ENCODE results near the gene ZNF335.

- TF ChIP-seq CTCF (IDR thresholded peaks at IDR 0.05) (no peak), POLR2A (IDR thresholded peaks at IDR 0.05) (no peak)
These were observed 6.6 kb downstream of the ZNF335 start for GRCh38 chr20:45965169-45966002.
